Neural cell (in vitro differentiated cells): Measurements from ENCODE around the gene THAP4.

Experiments
- EP300 ChIP-seq: fragments of 450-650 bp; conservative IDR thresholded peaks from 2 replicates; pipeline ENCODE4 v1.6.1; 2014; ENCODE audit warnings: antibody characterized with exemption, mild to moderate bottlenecking, moderate library complexity; ENCODE audit not compliant: poor library complexity, severe bottlenecking
- EZH2 ChIP-seq: fragments of 200-600, 300-800 bp; shearing (Covaris generic), sonication (generic); IDR thresholded peaks from 2 replicates; pipeline ENCODE4 v1.6.1; 2014; ENCODE audit warnings: antibody characterized with exemption, low read length, borderline replicate concordance, mild to moderate bottlenecking; ENCODE audit not compliant: insufficient read depth, poor library complexity, severe bottlenecking
- POLR2AphosphoS5 ChIP-seq: IDR thresholded peaks from 2 replicates; pipeline ENCODE4 v1.6.1; 2012
- TF ChIP-seq, protein P1 (sequence below): fragments of 450-650 bp; IDR thresholded peaks from 2 replicates; pipeline ENCODE4 v1.5.1; 2014; ENCODE audit warnings: antibody characterized with exemption, mild to moderate bottlenecking, moderate library complexity; ENCODE audit not compliant: poor library complexity, severe bottlenecking

DNA sequence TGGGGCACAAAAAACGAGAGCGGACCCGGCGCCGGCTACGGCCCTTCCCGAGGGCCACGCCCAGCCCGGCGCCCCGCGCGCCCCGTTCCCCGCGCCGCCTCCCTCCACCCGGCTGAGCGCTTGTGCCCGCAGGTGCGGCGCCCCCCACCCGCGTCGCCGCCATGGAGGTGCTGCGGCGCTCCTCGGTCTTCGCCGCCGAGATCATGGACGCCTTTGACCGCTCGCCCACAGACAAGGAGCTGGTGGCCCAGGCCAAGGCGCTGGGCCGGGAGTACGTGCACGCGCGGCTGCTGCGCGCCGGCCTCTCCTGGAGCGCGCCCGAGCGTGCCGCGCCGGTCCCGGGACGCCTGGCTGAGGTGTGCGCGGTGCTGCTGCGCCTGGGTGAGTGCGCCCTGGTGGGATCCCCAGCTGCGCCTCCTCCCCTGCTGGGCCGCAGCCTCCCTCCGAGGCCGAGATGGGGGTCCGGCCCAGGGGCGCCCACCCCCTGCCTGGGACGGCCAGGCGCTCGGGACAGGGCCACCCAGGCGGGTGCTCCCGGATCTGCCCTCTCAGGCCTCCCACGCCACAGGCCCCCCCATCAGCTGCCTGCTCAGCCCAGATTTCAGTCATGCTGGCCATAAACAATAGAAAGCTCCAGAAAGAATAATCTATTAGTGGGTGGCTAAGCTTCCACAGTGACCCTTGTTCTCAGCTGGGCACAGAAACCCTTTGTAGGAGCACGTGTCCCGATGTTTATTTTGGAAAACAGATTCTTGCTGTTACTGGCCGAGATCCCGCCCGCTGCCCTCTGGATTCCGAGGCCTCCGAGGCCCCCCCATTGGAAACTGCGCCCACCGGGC is 77.4 kb downstream of the THAP4 start:
- TF ChIP-seq, protein P1, sequence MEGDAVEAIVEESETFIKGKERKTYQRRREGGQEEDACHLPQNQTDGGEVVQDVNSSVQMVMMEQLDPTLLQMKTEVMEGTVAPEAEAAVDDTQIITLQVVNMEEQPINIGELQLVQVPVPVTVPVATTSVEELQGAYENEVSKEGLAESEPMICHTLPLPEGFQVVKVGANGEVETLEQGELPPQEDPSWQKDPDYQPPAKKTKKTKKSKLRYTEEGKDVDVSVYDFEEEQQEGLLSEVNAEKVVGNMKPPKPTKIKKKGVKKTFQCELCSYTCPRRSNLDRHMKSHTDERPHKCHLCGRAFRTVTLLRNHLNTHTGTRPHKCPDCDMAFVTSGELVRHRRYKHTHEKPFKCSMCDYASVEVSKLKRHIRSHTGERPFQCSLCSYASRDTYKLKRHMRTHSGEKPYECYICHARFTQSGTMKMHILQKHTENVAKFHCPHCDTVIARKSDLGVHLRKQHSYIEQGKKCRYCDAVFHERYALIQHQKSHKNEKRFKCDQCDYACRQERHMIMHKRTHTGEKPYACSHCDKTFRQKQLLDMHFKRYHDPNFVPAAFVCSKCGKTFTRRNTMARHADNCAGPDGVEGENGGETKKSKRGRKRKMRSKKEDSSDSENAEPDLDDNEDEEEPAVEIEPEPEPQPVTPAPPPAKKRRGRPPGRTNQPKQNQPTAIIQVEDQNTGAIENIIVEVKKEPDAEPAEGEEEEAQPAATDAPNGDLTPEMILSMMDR = no peak
- TF ChIP-seq POLR2AphosphoS5 (no peak), EZH2 (no peak), EP300 (no peak)
